ENCODE data around the gene IL4R. TPM values are rescaled to one million over a fixed set of nuclear protein-coding genes. Genes with fewer than 3 reads are reported as not detected.

The IL4R gene
- total RNA-seq, 1 experiment from 2014 or later = 28.6 TPM

GRCh38 chr16:27317738-27318391 lies 4.1 kb downstream of the IL4R start:
- H3K79me2 ChIP-seq (ENCODE audit: insufficient read depth, low read length) = peaks cover 5% of the 10 kb centered on the region; the same call in 1 of the 2 replicates
- WGBS (ENCODE audit: extremely low coverage, insufficient read length, low lambda C conversion rate) = no CpG with 5 or more reads among the region's 10 CpGs

More at GRCh38 chr16:27317738-27318391, 4.1 kb downstream of the IL4R start:
- H3K27ac ChIP-seq (ENCODE audit: insufficient read length, low read depth, low read length) = no peak overlapping the region
- no peak overlapping the region for H3K14ac ChIP-seq (ENCODE audit: insufficient read depth, low read length)
- no peaks in the 10 kb centered on the region for H3K9me3 ChIP-seq (ENCODE audit: control insufficient read depth, low read depth, low read length)
- no peak overlapping the region for H3K56ac ChIP-seq (ENCODE audit: insufficient read length, low read depth, low read length)
- H2BK5ac ChIP-seq (ENCODE audit: insufficient read length, low read length) = no peak overlapping the region
- no peak for TF ChIP-seq CTCF (conservative IDR thresholded peaks at IDR 0.05)
- DNase-seq = no peak
- H3K4me1 Mint-ChIP-seq = peaks cover 20 to 41% of the 10 kb centered on the region in 2 experiments
- peaks cover 9% of the 10 kb centered on the region for H3K27me3 Mint-ChIP-seq (ENCODE audit: low read depth)
- H3K4me3 Mint-ChIP-seq = no peak overlapping the region
- H2BK12ac ChIP-seq (ENCODE audit: insufficient read length, low read depth, low read length) = no peak overlapping the region
- H3K9ac ChIP-seq (ENCODE audit: extremely low read depth, insufficient read length, low read length) = no peak overlapping the region
- no peak overlapping the region for H3K4me2 ChIP-seq (ENCODE audit: insufficient read depth, insufficient read length, low read length)
- H3K79me1 ChIP-seq (ENCODE audit: insufficient read depth, low read depth, low read length, poor library complexity, severe bottlenecking) = no peaks in the 10 kb centered on the region
- H3K18ac ChIP-seq (ENCODE audit: insufficient read length, low read depth, low read length) = no peak overlapping the region
- H3K27ac Mint-ChIP-seq = peak overlapping the region in 1 of 3 experiments; percentile 45; a peak in 2 of 7 replicates
- H2BK120ac ChIP-seq (ENCODE audit: low read depth, low read length, poor library complexity, severe bottlenecking) = no peak overlapping the region
- no peak overlapping the region for H2AFZ ChIP-seq (ENCODE audit: low read length)
- H4K5ac ChIP-seq (ENCODE audit: insufficient read length, low read depth, low read length) = no peak overlapping the region
- no peak overlapping the region for H2BK15ac ChIP-seq (ENCODE audit: low read depth, low read length)
- H3K23me2 ChIP-seq (ENCODE audit: insufficient read length, low read depth, low read length, poor library complexity, severe bottlenecking) = peaks cover 10% of the 10 kb centered on the region
- H2BK20ac ChIP-seq (ENCODE audit: low read depth, low read length, poor library complexity, severe bottlenecking) = no peak overlapping the region
- peaks cover 2% of the 10 kb centered on the region for H4K20me1 ChIP-seq (ENCODE audit: control insufficient read depth, insufficient read depth, insufficient read length)
- no peak overlapping the region for H3K4ac ChIP-seq (ENCODE audit: low read depth, low read length)
- H4K8ac ChIP-seq (replicated peaks; ENCODE audit: insufficient read length, low read depth, low read length) = no peak overlapping the region
- no peaks in the 10 kb centered on the region for H3K9me3 Mint-ChIP-seq
- H2AK5ac ChIP-seq (ENCODE audit: insufficient read length, low read length) = no peak overlapping the region
- no peak overlapping the region for H4K91ac ChIP-seq (ENCODE audit: insufficient read length, low read depth, low read length)
- no peak overlapping the region for H3T11ph ChIP-seq (ENCODE audit: low read length)
- no peaks in the 10 kb centered on the region for H3K36me3 Mint-ChIP-seq (ENCODE audit: insufficient read depth in 1 of 3, low read depth in 3 of 3)
- H3K23ac ChIP-seq (ENCODE audit: insufficient read length, low read depth, low read length) = no peak overlapping the region
- H3K4me1 ChIP-seq (ENCODE audit: insufficient read depth, low read length) = peaks cover 7% of the 10 kb centered on the region; the same call in 1 of the 2 replicates
- H3K27me3 ChIP-seq (ENCODE audit: insufficient read depth, low read length) = no peaks in the 10 kb centered on the region
